Prostate gland (tissue), 2 donors: ENCODE measurements around the gene CPNE4. TPM values are rescaled to one million over a fixed set of nuclear protein-coding genes. Genes with fewer than 3 reads are reported as not detected.
A peak's percentile ranks its signal among the peaks of the same experiment; 100 is the strongest.

Experiments used
- DNase-seq: peaks from one replicate; pipeline ENCODE4 v3.0.0-alpha.2; 2019; ENCODE audit warnings: low spot score
- H3K27ac ChIP-seq, 2 donors: fragments of 200-600 bp; sonication (generic); 2 replicates each; pipeline ENCODE4 v1.5.1; 2017 to 2019
- H3K27me3 ChIP-seq: fragments of 200-600 bp; sonication (generic); replicated peaks from 2 replicates; pipeline ENCODE4 v1.5.1; 2019; ENCODE audit not compliant: insufficient read depth
- H3K36me3 ChIP-seq, 2 donors: fragments of 200-600 bp; sonication (generic); 1 replicate in 1 of 2; 2 replicates in 1 of 2; pipeline versions ENCODE4 v1.5.1 to v1.8.1; 2017 to 2019
- H3K4me1 ChIP-seq: fragments of 200-600 bp; sonication (generic); replicated peaks from 2 replicates; pipeline ENCODE4 v1.5.1; 2019
- H3K4me3 ChIP-seq, 2 donors: fragments of 200-600 bp; sonication (generic); 2 replicates each; pipeline ENCODE4 v1.5.1; 2017 to 2019
- H3K9me3 ChIP-seq: fragments of 200-600 bp; sonication (generic); 2 replicates; pipeline ENCODE4 v1.5.1; 2017
- CTCF ChIP-seq, 4 experiments: fragments of 200-600 bp in 2 of 4; fragments of 450-650 bp in 2 of 4; sonication (generic) in 2 of 4; IDR thresholded peaks; 1 replicate in 3 of 4; 2 replicates in 1 of 4; pipeline ENCODE4 v1.5.1; 2016 to 2019; ENCODE audit warnings: antibody characterized with exemption in 4 of 4, mild to moderate bottlenecking in 2 of 4, moderate library complexity in 2 of 4
- POLR2A ChIP-seq: fragments of 450-650 bp; IDR thresholded peaks from one replicate; pipeline ENCODE4 v1.6.1; 2016; ENCODE audit warnings: antibody characterized with exemption, mild to moderate bottlenecking
- POLR2AphosphoS5 ChIP-seq: sonication (generic); formaldehyde crosslinking; IDR thresholded peaks from one replicate; pipeline ENCODE4 v1.6.1; 2017; ENCODE audit warnings: antibody characterized with exemption
- WGBS: methylation state at CpG from one replicate; pipeline ENCODE4 v1.1.5; 2018; 5-methylcytosine and 5-hydroxymethylcytosine counted together
- intact Hi-C: fragments of 100-400 bp; cut with DNase I; formaldehyde crosslinking; loops from one replicate; pipeline ENCODE4 v1.14.2; 2022
- total RNA-seq, 2 donors: library from RNA; depleted of rRNA; stranded (reverse); fragments of >200 nt; gene quantifications; one replicate each; pipeline ENCODE4 v1.1.0, GENCODE V29; 2016

CPNE4 gene
- total RNA-seq = 10 to 100 TPM; 39.9 to 68.2 TPM

GRCh38 chr3:132034486-132035464 lies at the start of gene CPNE4:
Gene CPNE4 (minus strand): TSS chr3:132035014.
- WGBS = 5% methylated on average over 49 of the region's 49 CpGs
- H3K36me3 ChIP-seq = no peaks in the 10 kb centered on the region
- no peaks in the 10 kb centered on the region for H3K27me3 ChIP-seq
- H3K4me3 ChIP-seq = peak within 1 kb of the TSS; percentile 29 to 49
- DNase-seq = peak; percentile 82
- H3K27ac ChIP-seq = peak within 1 kb of the TSS; percentile 68 to 82
- intact Hi-C loops = loop anchor here (5.0 to 10.0 kb wide), 3 partner anchors 148 to 1010 kb away; partner anchors contain the start of genes ASTE1 and NEK11
- H3K9me3 ChIP-seq = no peaks in the 10 kb centered on the region
- TF ChIP-seq POLR2A = no peak
- TF ChIP-seq CTCF (IDR thresholded peaks at IDR 0.05) = peak; percentile 52 to 91 (median 80)
- TF ChIP-seq POLR2AphosphoS5 = peak; percentile 60
- no peaks in the 10 kb centered on the region for H3K4me1 ChIP-seq

- 54% methylated on average over 6 of the region's 6 CpGs for WGBS
- TF ChIP-seq POLR2A (no peak), POLR2AphosphoS5 (no peak), CTCF (IDR thresholded peaks at IDR 0.05) (no peak)
These were observed 48.9 kb upstream of the CPNE4 start for GRCh38 chr3:132083583-132084279.

GRCh38 chr3:132083159-132083558 lies 48.3 kb upstream of the CPNE4 start:
- Histone ChIP-seq H3K4me1 (no peaks in the 10 kb centered on the region), H3K27me3 (no peaks in the 10 kb centered on the region), H3K36me3 (no peaks in the 10 kb centered on the region), H3K4me3 (no peak overlapping the region), H3K9me3 (no peaks in the 10 kb centered on the region), H3K27ac (no peak overlapping the region)
- WGBS = 64% methylated on average over 3 of the region's 3 CpGs
- intact Hi-C loops = no loop called here
- TF ChIP-seq CTCF (IDR thresholded peaks at IDR 0.05) (no peak), POLR2A (no peak), POLR2AphosphoS5 (no peak)
- DNase-seq = no peak

More at GRCh38 chr3:132083583-132084279, 48.9 kb upstream of the CPNE4 start:
- Histone ChIP-seq H3K36me3 (no peaks in the 10 kb centered on the region), H3K9me3 (no peaks in the 10 kb centered on the region), H3K27me3 (no peaks in the 10 kb centered on the region), H3K4me1 (no peaks in the 10 kb centered on the region), H3K4me3 (no peak overlapping the region), H3K27ac (no peak overlapping the region)
- no peak for DNase-seq
- intact Hi-C loops = no loop called here

DNA sequence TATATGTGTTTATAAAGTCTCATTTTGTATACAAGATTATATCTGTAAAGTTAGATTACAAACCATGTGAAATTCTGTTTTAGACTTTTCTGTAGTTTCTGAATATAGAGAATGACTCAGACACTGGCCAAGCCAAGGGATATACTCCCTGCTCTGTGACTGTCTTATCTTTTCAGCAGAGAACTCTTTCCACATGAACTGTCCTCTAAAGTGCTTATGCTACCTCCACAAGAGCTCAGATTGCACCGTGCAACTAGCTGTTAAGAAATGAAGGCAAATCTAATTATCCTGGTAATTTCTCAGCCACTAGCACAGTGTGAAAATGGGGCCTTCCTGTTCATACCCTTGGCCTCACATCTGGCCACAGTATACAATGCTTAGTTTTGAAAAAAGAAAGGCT lies 44.3 kb upstream of the CPNE4 start:
- DNase-seq = no peak
- TF ChIP-seq POLR2A (no peak), POLR2AphosphoS5 (no peak), CTCF (IDR thresholded peaks at IDR 0.05) (no peak)
- no peaks in the 10 kb centered on the region for H3K36me3 ChIP-seq
- intact Hi-C loops = no loop called here
- no peaks in the 10 kb centered on the region for H3K4me1 ChIP-seq
- H3K27ac ChIP-seq = no peak overlapping the region
- no peaks in the 10 kb centered on the region for H3K9me3 ChIP-seq
- no peaks in the 10 kb centered on the region for H3K27me3 ChIP-seq
- WGBS = 42% methylated on average over 1 of the region's 1 CpG
- H3K4me3 ChIP-seq = no peak overlapping the region
